Measurements from ENCODE around the gene ATAT1. TPM values are rescaled to one million over a fixed set of nuclear protein-coding genes. Genes with fewer than 3 reads are reported as not detected.

Gene ATAT1
- total and polyA plus RNA-seq, 2 experiments from 2014 or later = 12.8 to 23.0 TPM

DNA sequence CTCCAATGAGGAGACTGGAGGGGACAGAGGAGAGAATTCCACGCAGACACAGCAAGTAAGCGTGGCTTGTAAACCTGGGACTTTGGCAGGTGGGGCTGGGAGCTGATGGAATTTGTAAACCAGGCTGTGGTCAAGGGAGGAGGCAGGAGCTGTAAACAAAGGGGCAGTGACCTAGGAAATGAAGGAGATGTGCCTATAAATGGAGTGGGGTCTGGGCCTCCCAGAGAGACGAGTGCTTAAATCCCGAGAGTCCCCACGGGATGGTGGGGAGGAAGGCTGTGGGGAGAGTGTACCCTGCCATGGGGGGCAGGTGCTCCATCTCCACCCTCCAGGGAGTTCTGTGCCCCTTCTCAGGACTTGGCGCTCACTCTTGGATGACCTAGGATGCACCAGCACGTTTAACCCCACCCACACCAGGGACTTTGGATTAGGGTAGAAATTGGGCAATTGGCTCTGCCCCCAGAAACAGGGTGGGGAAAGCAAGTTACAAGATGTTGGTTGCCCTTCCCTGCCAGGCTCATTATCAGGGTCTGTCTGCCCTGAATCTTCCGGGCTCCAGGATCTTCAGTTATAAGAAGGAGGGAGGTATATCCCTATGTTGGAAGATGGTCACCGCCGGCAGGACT is 50.1 kb downstream of the ATAT1 start:
- H3K4me3 Mint-ChIP-seq = no peak overlapping the region
- peaks cover 22% of the 10 kb centered on the region for H3K36me3 Mint-ChIP-seq (ENCODE audit: low read depth)
- H3K27ac Mint-ChIP-seq = no peak overlapping the region

More for the DNA sequence above, 50.1 kb downstream of the ATAT1 start:
- Histone ChIP-seq H3K4me2 (no peak overlapping the region), H3K79me2 (replicated peaks; ENCODE audit: insufficient read depth) (peaks cover 7% of the 10 kb centered on the region), H4K20me1 (replicated peaks; ENCODE audit: insufficient read depth) (no peaks in the 10 kb centered on the region; the same call in none of the 2 replicates), H2AFZ (no peak overlapping the region), H3K9me2 (ENCODE audit: insufficient read depth) (no peaks in the 10 kb centered on the region), H3K27ac (ENCODE audit: low read depth) (peak overlapping the region; percentile 52; the same call in 1 of the 2 replicates), H3K27me3 (ENCODE audit: insufficient read depth) (no peaks in the 10 kb centered on the region), H3K36me3 (ENCODE audit: insufficient read depth) (peaks cover 5% of the 10 kb centered on the region; the same call in 1 of the 2 replicates), H3F3A (replicated peaks; ENCODE audit: low read depth) (0 out of 2 replicates have a peak, but pooled peaks cover 3% of the 10 kb centered on the region), H3K4me1 (ENCODE audit: insufficient read depth) (peaks cover 9% of the 10 kb centered on the region; the same call in 1 of the 2 replicates), H3K4me3 (no peak overlapping the region)
- peaks cover 4% of the 10 kb centered on the region for H3K27me3 Mint-ChIP-seq (ENCODE audit: insufficient read depth, low read depth, poor library complexity)
- no peak for TF ChIP-seq JUNB (IDR thresholded peaks at IDR 0.05; ENCODE audit: unreplicated experiment)
- no peak for TF ChIP-seq STAT1 (IDR thresholded peaks at IDR 0.05; ENCODE audit: unreplicated experiment)
- no peak for TF ChIP-seq NANOG (IDR thresholded peaks at IDR 0.05; ENCODE audit: borderline replicate concordance)
- no peak for TF ChIP-seq CREB1 (CRISPR knock-in tag; IDR thresholded peaks at IDR 0.05; ENCODE audit: low read depth)
- no peak for TF ChIP-seq POLR2AphosphoS5 (IDR thresholded peaks at IDR 0.05; ENCODE audit: low read depth)
- TF ChIP-seq, protein P1, sequence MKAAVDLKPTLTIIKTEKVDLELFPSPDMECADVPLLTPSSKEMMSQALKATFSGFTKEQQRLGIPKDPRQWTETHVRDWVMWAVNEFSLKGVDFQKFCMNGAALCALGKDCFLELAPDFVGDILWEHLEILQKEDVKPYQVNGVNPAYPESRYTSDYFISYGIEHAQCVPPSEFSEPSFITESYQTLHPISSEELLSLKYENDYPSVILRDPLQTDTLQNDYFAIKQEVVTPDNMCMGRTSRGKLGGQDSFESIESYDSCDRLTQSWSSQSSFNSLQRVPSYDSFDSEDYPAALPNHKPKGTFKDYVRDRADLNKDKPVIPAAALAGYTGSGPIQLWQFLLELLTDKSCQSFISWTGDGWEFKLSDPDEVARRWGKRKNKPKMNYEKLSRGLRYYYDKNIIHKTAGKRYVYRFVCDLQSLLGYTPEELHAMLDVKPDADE (IDR thresholded peaks at IDR 0.05) = no peak
- TF ChIP-seq EZH2phosphoT487 (IDR thresholded peaks at IDR 0.05; ENCODE audit: unreplicated experiment) = no peak
- TF ChIP-seq ZNF114 (CRISPR knock-in tag; IDR thresholded peaks at IDR 0.05) = no peak
- TF ChIP-seq ZNF331 (CRISPR knock-in tag; IDR thresholded peaks at IDR 0.05; ENCODE audit: low read depth) = no peak
- TF ChIP-seq, protein P2, sequence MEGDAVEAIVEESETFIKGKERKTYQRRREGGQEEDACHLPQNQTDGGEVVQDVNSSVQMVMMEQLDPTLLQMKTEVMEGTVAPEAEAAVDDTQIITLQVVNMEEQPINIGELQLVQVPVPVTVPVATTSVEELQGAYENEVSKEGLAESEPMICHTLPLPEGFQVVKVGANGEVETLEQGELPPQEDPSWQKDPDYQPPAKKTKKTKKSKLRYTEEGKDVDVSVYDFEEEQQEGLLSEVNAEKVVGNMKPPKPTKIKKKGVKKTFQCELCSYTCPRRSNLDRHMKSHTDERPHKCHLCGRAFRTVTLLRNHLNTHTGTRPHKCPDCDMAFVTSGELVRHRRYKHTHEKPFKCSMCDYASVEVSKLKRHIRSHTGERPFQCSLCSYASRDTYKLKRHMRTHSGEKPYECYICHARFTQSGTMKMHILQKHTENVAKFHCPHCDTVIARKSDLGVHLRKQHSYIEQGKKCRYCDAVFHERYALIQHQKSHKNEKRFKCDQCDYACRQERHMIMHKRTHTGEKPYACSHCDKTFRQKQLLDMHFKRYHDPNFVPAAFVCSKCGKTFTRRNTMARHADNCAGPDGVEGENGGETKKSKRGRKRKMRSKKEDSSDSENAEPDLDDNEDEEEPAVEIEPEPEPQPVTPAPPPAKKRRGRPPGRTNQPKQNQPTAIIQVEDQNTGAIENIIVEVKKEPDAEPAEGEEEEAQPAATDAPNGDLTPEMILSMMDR (conservative IDR thresholded peaks at IDR 0.05; ENCODE audit: low read depth in 2 of 2) = no peak
- TF ChIP-seq EZH2 (IDR thresholded peaks at IDR 0.05; ENCODE audit: low read depth, unreplicated experiment) = no peak
- TF ChIP-seq, protein P3, sequence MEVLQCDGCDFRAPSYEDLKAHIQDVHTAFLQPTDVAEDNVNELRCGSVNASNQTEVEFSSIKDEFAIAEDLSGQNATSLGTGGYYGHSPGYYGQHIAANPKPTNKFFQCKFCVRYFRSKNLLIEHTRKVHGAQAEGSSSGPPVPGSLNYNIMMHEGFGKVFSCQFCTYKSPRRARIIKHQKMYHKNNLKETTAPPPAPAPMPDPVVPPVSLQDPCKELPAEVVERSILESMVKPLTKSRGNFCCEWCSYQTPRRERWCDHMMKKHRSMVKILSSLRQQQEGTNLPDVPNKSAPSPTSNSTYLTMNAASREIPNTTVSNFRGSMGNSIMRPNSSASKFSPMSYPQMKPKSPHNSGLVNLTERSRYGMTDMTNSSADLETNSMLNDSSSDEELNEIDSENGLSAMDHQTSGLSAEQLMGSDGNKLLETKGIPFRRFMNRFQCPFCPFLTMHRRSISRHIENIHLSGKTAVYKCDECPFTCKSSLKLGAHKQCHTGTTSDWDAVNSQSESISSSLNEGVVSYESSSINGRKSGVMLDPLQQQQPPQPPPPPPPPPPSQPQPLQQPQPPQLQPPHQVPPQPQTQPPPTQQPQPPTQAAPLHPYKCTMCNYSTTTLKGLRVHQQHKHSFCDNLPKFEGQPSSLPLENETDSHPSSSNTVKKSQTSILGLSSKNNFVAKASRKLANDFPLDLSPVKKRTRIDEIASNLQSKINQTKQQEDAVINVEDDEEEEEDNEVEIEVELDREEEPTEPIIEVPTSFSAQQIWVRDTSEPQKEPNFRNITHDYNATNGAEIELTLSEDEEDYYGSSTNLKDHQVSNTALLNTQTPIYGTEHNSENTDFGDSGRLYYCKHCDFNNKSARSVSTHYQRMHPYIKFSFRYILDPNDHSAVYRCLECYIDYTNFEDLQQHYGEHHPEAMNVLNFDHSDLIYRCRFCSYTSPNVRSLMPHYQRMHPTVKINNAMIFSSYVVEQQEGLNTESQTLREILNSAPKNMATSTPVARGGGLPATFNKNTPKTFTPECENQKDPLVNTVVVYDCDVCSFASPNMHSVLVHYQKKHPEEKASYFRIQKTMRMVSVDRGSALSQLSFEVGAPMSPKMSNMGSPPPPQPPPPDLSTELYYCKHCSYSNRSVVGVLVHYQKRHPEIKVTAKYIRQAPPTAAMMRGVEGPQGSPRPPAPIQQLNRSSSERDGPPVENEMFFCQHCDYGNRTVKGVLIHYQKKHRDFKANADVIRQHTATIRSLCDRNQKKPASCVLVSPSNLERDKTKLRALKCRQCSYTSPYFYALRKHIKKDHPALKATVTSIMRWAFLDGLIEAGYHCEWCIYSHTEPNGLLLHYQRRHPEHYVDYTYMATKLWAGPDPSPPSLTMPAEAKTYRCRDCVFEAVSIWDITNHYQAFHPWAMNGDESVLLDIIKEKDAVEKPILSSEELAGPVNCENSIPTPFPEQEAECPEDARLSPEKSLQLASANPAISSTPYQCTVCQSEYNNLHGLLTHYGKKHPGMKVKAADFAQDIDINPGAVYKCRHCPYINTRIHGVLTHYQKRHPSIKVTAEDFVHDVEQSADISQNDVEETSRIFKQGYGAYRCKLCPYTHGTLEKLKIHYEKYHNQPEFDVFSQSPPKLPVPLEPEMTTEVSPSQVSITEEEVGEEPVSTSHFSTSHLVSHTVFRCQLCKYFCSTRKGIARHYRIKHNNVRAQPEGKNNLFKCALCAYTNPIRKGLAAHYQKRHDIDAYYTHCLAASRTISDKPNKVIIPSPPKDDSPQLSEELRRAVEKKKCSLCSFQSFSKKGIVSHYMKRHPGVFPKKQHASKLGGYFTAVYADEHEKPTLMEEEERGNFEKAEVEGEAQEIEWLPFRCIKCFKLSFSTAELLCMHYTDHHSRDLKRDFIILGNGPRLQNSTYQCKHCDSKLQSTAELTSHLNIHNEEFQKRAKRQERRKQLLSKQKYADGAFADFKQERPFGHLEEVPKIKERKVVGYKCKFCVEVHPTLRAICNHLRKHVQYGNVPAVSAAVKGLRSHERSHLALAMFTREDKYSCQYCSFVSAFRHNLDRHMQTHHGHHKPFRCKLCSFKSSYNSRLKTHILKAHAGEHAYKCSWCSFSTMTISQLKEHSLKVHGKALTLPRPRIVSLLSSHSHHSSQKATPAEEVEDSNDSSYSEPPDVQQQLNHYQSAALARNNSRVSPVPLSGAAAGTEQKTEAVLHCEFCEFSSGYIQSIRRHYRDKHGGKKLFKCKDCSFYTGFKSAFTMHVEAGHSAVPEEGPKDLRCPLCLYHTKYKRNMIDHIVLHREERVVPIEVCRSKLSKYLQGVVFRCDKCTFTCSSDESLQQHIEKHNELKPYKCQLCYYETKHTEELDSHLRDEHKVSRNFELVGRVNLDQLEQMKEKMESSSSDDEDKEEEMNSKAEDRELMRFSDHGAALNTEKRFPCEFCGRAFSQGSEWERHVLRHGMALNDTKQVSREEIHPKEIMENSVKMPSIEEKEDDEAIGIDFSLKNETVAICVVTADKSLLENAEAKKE (CRISPR knock-in tag; IDR thresholded peaks at IDR 0.05) = no peak
- no peak for TF ChIP-seq REST (IDR thresholded peaks at IDR 0.05; ENCODE audit: unreplicated experiment)
- DNase-seq (ENCODE audit: low spot score) (no peak), ATAC-seq (no peak)
- H3K9me3 Mint-ChIP-seq = no peaks in the 10 kb centered on the region
- H3K4me1 Mint-ChIP-seq = peaks cover 14% of the 10 kb centered on the region
